Sigmoid colon (tissue), 7 donors: ENCODE data around the gene SECISBP2L. TPM values are rescaled to one million over a fixed set of nuclear protein-coding genes. Genes with fewer than 3 reads are reported as not detected.

Source experiments
- DNase-seq: peaks from one replicate; pipeline ENCODE4 v3.0.0-alpha.2; 2019
- H3K27ac ChIP-seq, 4 donors: fragments of 200-600 bp; sonication (generic); one replicate each; pipeline ENCODE4 v1.5.1; 2016 to 2019; ENCODE audit warnings: mild to moderate bottlenecking in 1 of 4
- H3K27me3 ChIP-seq, 3 donors: fragments of 200-600 bp; sonication (generic); one replicate each; pipeline ENCODE4 v1.5.1; 2019; ENCODE audit warnings: mild to moderate bottlenecking in 1 of 3
- H3K36me3 ChIP-seq, 4 donors: fragments of 200-600 bp; sonication (generic); one replicate each; pipeline ENCODE4 v1.5.1; 2016 to 2019
- H3K4me1 ChIP-seq, 4 donors: fragments of 200-600 bp; sonication (generic); one replicate each; pipeline ENCODE4 v1.5.1; 2017 to 2019
- H3K4me3 ChIP-seq, 4 donors: fragments of 200-600 bp; sonication (generic); one replicate each; pipeline ENCODE4 v1.5.1; 2017 to 2019; ENCODE audit warnings: mild to moderate bottlenecking in 2 of 4, moderate library complexity in 1 of 4
- H3K9me3 ChIP-seq, 4 donors: fragments of 200-600 bp in 3 of 4; sonication (generic) in 3 of 4; one replicate each; pipeline versions ENCODE4 v1.5.1 to v1.6.1; 2013 to 2019
- CTCF ChIP-seq, 4 experiments: fragments of 450-650 bp in 3 of 4; fragments of 200-600 bp in 1 of 4; IDR thresholded peaks; one replicate each; pipeline ENCODE4 v1.5.1; 2016 to 2019; ENCODE audit warnings: antibody characterized with exemption in 4 of 4, mild to moderate bottlenecking in 3 of 4, moderate library complexity in 2 of 4
- EP300 ChIP-seq, 4 donors: sonication (generic); formaldehyde crosslinking; IDR thresholded peaks; one replicate each; pipeline ENCODE4 v1.6.1; 2017; ENCODE audit warnings: antibody characterized with exemption in 4 of 4
- POLR2A ChIP-seq, 2 donors: fragments of 450-650 bp; IDR thresholded peaks; one replicate each; pipeline ENCODE4 v1.6.1; 2016; ENCODE audit warnings: antibody characterized with exemption in 2 of 2, mild to moderate bottlenecking in 2 of 2, moderate library complexity in 2 of 2
- POLR2AphosphoS5 ChIP-seq, 4 donors: sonication (generic); formaldehyde crosslinking; IDR thresholded peaks; one replicate each; pipeline ENCODE4 v1.6.1; 2017; ENCODE audit warnings: antibody characterized with exemption in 4 of 4
- WGBS, 2 donors: extraction: QIAGEN DNeasy Blood & Tissue Kit; methylation state at CpG; one replicate each; pipeline ENCODE4 v1.1.7; 2013; 5-methylcytosine and 5-hydroxymethylcytosine counted together
- intact Hi-C: fragments of 100-400 bp; cut with DNase I; formaldehyde crosslinking; loops from one replicate; pipeline ENCODE4 v1.15.1; 2023
- polyA plus RNA-seq, 3 donors: library from polyadenylated mRNA; stranded (reverse); fragments of 200-250 nt; gene quantifications; one replicate each; pipeline ENCODE4 v1.2.3, GENCODE V29; 2013
- total RNA-seq, 4 donors: library from RNA; depleted of rRNA; stranded (reverse); fragments of >200 nt; gene quantifications; one replicate each; pipeline ENCODE4 v1.1.0, GENCODE V29; 2016
- donor health status: healthy with polysubstance abuse.
- donor health status: Bipolar disorder and iron deficiency.
- donor health status: healthy.

The SECISBP2L gene
- total RNA-seq (10 to 100 TPM; 34.1 to 47.6 (median 41.2) TPM), polyA plus RNA-seq (10 to 100 TPM in 1 of 3 donors, 1 to 10 TPM in 2; 7.2 to 11.8 (median 9.5) TPM)

- H3K36me3 ChIP-seq, result no peaks in the 10 kb centered on the region
- intact Hi-C loops, result loop anchor here (5.0 to 10.0 kb wide), 6 partner anchors 111 to 1308 kb away; partner anchors contain the start of genes COPS2, DUT, EID1 and GABPB1
- H3K9me3 ChIP-seq, result no peaks in the 10 kb centered on the region
- peaks cover 0 to 40% (median 36%) of the 10 kb centered on the region in 4 donors for H3K4me1 ChIP-seq
- H3K27me3 ChIP-seq, result no peaks in the 10 kb centered on the region
- DNase-seq, result peak; percentile 96
- H3K4me3 ChIP-seq, result peak within 1 kb of the TSS; percentile 91 to 99 (median 95)
- TF ChIP-seq EP300 (IDR thresholded peaks at IDR 0.05) (peak in 1 of 4 donors; percentile 35), POLR2A (IDR thresholded peaks at IDR 0.05) (peak; percentile 80 to 89), CTCF (IDR thresholded peaks at IDR 0.05) (no peak), POLR2AphosphoS5 (IDR thresholded peaks at IDR 0.05) (peak; percentile 95 to 98 (median 96))
- 2 to 5% methylated on average over 50 of the region's 50 CpGs for WGBS, 2 donors
- peak within 1 kb of the TSS; percentile 91 to 95 (median 93) for H3K27ac ChIP-seq
Measured at GRCh38 chr15:49046220-49047102, at the start of gene SECISBP2L. TSS of gene SECISBP2L (minus strand) at chr15:49046446. CDS start at chr15:49046299, 147 bp downstream.

GRCh38 chr15:49094923-49095322, 48.7 kb upstream of the SECISBP2L start:
- Histone ChIP-seq H3K36me3 (no peaks in the 10 kb centered on the region), H3K27me3 (no peaks in the 10 kb centered on the region), H3K4me3 (no peak overlapping the region), H3K27ac (no peak overlapping the region), H3K9me3 (no peaks in the 10 kb centered on the region), H3K4me1 (no peaks in the 10 kb centered on the region)
- 77 to 87% methylated on average over 1 of the region's 1 CpG for whole genome bisulfite sequencing, 2 donors
- TF ChIP-seq POLR2AphosphoS5 (IDR thresholded peaks at IDR 0.05) (no peak), EP300 (IDR thresholded peaks at IDR 0.05) (no peak), POLR2A (IDR thresholded peaks at IDR 0.05) (no peak), CTCF (IDR thresholded peaks at IDR 0.05) (no peak)
- intact Hi-C loops, result no loop called here
- DNase-seq, result no peak

GRCh38 chr15:49093252-49094105, 47.2 kb upstream of the SECISBP2L start:
- 92 to 93% methylated on average over 4 of the region's 4 CpGs for WGBS, 2 donors
- Histone ChIP-seq H3K4me3 (no peak overlapping the region), H3K27me3 (no peaks in the 10 kb centered on the region), H3K27ac (no peak overlapping the region), H3K9me3 (no peaks in the 10 kb centered on the region), H3K36me3 (no peaks in the 10 kb centered on the region), H3K4me1 (no peaks in the 10 kb centered on the region)
- DNase-seq, result no peak
- intact Hi-C loops, result no loop called here
- TF ChIP-seq CTCF (IDR thresholded peaks at IDR 0.05) (no peak), POLR2AphosphoS5 (IDR thresholded peaks at IDR 0.05) (no peak), EP300 (IDR thresholded peaks at IDR 0.05) (no peak), POLR2A (IDR thresholded peaks at IDR 0.05) (no peak)

- intact Hi-C loops, result no loop called here
Measured at GRCh38 chr15:49088996-49089395, 42.8 kb upstream of the SECISBP2L start.

More at GRCh38 chr15:49088996-49089395, 42.8 kb upstream of the SECISBP2L start:
- Histone ChIP-seq H3K36me3 (no peaks in the 10 kb centered on the region), H3K9me3 (no peaks in the 10 kb centered on the region), H3K27ac (no peak overlapping the region), H3K4me1 (no peaks in the 10 kb centered on the region), H3K4me3 (no peak overlapping the region), H3K27me3 (no peaks in the 10 kb centered on the region)
- WGBS, 2 donors, result 92% methylated on average over 4 of the region's 4 CpGs
- no peak for TF ChIP-seq POLR2A (IDR thresholded peaks at IDR 0.05)
- TF ChIP-seq CTCF (IDR thresholded peaks at IDR 0.05), result no peak
- no peak for TF ChIP-seq EP300 (IDR thresholded peaks at IDR 0.05)
- no peak for TF ChIP-seq POLR2AphosphoS5 (IDR thresholded peaks at IDR 0.05)
- no peak for DNase-seq
